ENCODE data around the gene GFI1B.

The GFI1B gene

DNA sequence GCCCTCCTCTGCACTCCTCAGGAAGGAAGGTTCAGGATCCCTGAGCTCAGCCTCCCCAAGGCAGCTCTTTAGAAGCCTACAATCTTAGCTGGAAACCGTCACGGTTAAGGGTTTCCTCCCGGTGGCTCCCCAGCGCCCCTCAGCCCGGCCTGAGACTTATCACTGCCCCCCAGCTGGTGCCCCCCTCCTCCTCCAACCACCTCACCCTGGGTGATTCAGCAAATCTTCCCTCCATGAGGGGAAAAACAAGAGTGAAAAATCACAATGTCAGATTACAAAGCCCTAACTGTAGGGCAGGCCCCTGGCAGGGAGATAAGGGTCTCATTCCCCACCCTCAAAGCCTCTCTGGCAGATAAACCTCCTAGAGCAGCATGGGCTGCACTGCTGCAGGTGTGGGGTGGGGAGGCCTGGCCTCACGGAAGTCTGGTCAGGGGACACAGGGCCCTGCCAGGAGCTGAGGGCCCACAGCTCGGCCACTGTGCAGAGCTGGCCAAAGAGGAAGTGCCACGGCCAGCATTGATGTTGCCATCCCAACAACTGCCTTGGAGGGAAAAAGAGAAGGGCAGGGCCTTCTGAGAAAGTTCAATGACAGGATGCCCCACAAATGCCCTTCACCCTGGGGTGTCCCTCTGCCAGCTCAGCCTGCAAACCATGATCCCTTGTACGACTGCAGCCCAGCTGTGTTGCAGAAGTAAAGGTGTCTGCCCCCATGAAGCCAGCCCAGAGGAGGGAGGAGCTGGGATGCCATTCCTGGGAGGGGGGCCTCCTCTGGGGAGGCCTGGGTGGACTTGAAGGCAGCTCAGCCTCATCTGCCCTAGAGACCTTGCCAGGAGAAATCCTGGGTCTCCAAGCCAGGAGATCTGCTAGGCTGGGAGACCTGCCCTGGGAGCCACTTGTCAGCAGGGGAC, 25.9 kb downstream of the GFI1B start:
- Mint-ChIP-seq H3K36me3 (ENCODE audit: low read depth) (no peaks in the 10 kb centered on the region), H3K27me3 (ENCODE audit: low read depth) (peaks cover 36% of the 10 kb centered on the region), H3K27ac (no peak overlapping the region), H3K4me3 (no peak overlapping the region), H3K9me3 (no peaks in the 10 kb centered on the region), H3K4me1 (ENCODE audit: low read depth) (no peaks in the 10 kb centered on the region)
- no peak for DNase-seq (ENCODE audit: low spot score)

DNA sequence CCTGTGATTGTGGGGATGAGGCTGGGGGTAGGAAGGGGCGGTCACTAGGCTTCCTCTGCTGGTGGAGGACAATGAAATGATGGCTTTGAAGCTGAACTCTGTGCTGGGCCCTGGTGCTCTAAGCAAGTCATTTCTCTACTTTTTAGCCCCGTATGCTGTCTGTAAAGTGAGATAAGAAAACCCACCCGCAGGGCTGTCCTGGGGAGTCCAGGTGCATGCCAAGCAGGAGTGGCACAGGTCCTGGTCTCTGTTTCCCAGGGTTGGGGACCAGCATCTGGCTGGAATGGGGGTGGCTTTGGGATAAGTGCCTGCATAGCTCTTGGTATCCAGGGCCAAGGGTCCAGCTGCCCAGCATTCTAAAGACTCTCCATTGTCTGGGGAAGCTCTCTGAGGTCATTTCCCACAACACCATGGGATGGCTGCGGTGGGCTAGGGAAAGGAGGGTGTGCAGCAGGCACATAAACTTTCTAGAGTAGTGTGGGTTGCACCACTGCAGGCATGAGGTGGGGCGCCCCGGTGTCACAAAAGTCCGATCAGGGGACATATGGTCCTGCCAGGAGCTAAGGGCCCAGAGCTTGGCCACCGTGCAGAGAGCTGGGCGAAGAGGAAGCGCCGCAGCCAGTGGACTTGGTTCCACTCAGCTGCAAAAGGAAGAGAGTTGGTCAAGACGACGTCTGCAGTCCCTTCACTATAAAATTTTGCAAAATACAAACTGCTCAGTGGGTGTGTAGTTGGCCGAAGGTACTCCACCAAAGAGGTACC, 26.7 kb downstream of the GFI1B start:
- no peak overlapping the region for H3K27ac Mint-ChIP-seq
- DNase-seq (ENCODE audit: low spot score), result no peak
- H3K27me3 Mint-ChIP-seq (ENCODE audit: low read depth), result peaks cover 39% of the 10 kb centered on the region
- H3K4me3 Mint-ChIP-seq, result no peak overlapping the region
- no peaks in the 10 kb centered on the region for H3K9me3 Mint-ChIP-seq
- no peaks in the 10 kb centered on the region for H3K4me1 Mint-ChIP-seq (ENCODE audit: low read depth)
- no peaks in the 10 kb centered on the region for H3K36me3 Mint-ChIP-seq (ENCODE audit: low read depth)

DNA sequence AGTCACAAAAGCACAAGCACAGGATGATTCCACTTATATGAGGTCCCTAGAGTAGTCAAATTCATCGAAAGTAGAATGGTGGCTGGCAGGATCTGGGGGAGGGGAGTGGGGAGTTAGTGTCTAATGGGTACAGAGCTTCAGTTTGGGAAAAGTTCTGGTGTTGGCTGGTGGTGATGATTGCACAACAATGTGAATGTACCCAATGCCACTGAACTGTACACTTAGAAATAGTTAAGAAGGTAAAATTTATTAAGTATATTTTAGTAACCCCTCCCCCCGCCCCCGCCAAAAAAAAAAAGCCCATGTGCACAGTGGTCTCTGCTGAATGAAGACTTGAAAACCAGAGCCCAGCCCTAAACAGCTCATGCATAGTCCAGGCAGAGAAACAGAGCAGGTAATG, 27.5 kb downstream of the GFI1B start:
- Mint-ChIP-seq H3K27me3 (ENCODE audit: low read depth) (peaks cover 34% of the 10 kb centered on the region), H3K9me3 (no peaks in the 10 kb centered on the region), H3K27ac (no peak overlapping the region), H3K4me3 (no peak overlapping the region), H3K36me3 (ENCODE audit: low read depth) (no peaks in the 10 kb centered on the region), H3K4me1 (ENCODE audit: low read depth) (no peaks in the 10 kb centered on the region)
- no peak for DNase-seq (ENCODE audit: low spot score)

DNA sequence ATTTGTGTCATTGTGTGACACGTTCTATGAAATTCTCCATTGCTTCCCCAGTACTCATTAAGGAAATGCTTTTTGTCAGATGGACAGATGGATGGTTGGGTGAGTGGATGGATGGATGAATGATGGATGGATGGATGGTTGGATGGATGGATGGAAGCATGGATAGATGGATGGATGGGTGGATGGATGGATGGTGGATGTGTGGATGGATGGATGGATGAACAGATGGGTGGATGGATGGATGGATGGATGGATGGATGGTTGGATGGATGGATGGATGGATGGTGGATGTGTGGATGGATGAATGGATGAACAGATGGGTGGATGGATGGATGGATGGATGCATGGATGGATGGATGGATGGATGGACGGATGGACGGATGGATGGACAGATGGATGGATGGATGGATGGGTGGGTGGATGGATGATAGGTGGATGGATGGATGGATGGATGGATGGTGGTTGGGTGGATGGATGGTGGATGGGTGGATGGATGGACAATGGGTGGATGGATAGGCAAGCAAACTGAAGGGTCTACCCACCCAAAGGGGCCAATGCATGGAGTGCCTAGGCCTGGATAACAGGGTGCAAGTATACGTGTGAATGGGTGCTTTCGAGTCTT, 28.3 kb downstream of the GFI1B start:
- DNase-seq (ENCODE audit: low spot score), result no peak
- Mint-ChIP-seq H3K9me3 (no peaks in the 10 kb centered on the region), H3K27me3 (ENCODE audit: low read depth) (peaks cover 33% of the 10 kb centered on the region), H3K36me3 (ENCODE audit: low read depth) (no peaks in the 10 kb centered on the region), H3K4me3 (no peak overlapping the region), H3K27ac (no peak overlapping the region), H3K4me1 (ENCODE audit: low read depth) (no peaks in the 10 kb centered on the region)

DNA sequence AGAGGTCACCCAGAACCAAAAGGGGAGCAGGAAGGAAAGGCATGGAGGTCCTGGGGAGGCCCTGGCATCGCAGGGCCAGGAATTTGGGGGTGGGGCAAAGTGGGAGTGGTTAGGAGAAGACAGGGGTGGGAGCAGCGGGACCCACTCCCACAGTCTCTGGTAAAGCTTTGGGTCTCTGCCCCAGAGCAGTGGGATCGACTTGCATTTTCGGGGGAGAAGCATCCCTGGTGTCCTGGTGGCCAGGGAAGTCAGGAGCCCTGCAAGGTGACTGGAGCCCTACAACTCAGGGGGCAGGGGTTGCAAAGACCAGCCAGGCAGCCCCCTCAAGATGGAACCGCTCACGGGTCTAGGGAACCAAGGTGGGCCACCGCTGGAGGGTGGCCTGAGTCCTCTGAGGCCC, 29.9 kb downstream of the GFI1B start:
- H3K27ac Mint-ChIP-seq, result no peak overlapping the region
- no peaks in the 10 kb centered on the region for H3K9me3 Mint-ChIP-seq
- no peaks in the 10 kb centered on the region for H3K4me1 Mint-ChIP-seq (ENCODE audit: low read depth)
- H3K27me3 Mint-ChIP-seq (ENCODE audit: low read depth), result peaks cover 21% of the 10 kb centered on the region
- no peak for DNase-seq (ENCODE audit: low spot score)
- no peaks in the 10 kb centered on the region for H3K36me3 Mint-ChIP-seq (ENCODE audit: low read depth)
- no peak overlapping the region for H3K4me3 Mint-ChIP-seq

DNA sequence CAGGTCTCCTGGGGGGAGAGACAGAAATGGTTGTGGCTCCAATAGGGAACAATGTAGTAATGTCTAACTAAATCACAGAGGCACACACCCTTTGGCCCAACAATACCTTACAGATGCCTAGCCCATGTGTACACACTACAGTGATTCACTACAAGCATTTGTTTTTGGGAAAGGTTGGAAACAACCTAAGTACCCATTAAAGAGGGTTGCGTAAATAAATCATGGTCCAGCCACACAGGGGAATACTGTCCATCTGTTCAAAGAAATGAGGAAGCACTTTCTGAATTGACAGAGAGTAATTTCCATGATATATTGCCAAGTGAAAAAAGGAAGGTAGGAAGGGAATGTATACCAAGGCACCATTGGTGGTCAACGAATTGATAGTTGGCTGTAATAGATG, 30.3 kb downstream of the GFI1B start:
- no peak overlapping the region for H3K4me3 Mint-ChIP-seq
- H3K9me3 Mint-ChIP-seq, result no peaks in the 10 kb centered on the region
- H3K4me1 Mint-ChIP-seq (ENCODE audit: low read depth), result no peaks in the 10 kb centered on the region
- no peak overlapping the region for H3K27ac Mint-ChIP-seq
- no peaks in the 10 kb centered on the region for H3K36me3 Mint-ChIP-seq (ENCODE audit: low read depth)
- DNase-seq (ENCODE audit: low spot score), result no peak
- H3K27me3 Mint-ChIP-seq (ENCODE audit: low read depth), result peaks cover 17% of the 10 kb centered on the region

DNA sequence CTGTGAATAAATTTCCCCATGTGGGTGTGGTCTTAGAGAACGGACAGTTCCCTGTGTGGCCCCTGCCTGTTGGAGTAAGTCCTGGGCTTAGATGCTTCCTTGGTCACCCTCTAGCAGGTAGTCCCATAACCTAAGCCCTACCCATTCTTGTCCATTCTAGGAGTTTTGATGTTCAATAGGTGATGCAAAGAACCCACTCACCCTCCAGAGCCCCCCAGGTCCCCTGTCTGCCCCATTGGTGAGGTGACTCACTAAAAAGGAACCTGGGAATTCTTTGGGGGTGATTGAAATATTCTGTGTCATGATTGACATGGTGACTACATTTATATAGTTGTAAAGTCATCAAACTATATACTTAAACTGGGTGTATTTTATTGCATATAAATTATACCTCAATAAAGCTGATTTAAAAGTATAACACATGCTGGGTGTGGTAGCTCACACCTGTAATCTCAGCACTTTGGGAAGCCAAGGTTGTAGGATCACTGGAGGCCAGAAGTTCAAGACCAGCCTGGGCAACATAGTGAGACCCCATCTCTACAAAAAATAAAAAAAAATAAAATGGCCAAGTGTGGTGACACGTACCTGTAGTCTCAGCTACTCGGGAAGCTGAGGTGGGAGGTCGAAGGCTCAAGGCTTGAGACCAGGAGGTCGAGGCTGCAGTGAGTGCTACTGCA, 31.6 kb downstream of the GFI1B start:
- no peaks in the 10 kb centered on the region for H3K36me3 Mint-ChIP-seq (ENCODE audit: low read depth)
- DNase-seq (ENCODE audit: low spot score), result no peak
- no peak overlapping the region for H3K27ac Mint-ChIP-seq
- peaks cover 20% of the 10 kb centered on the region for H3K27me3 Mint-ChIP-seq (ENCODE audit: low read depth)
- no peak overlapping the region for H3K4me3 Mint-ChIP-seq
- no peaks in the 10 kb centered on the region for H3K4me1 Mint-ChIP-seq (ENCODE audit: low read depth)
- no peaks in the 10 kb centered on the region for H3K9me3 Mint-ChIP-seq

DNA sequence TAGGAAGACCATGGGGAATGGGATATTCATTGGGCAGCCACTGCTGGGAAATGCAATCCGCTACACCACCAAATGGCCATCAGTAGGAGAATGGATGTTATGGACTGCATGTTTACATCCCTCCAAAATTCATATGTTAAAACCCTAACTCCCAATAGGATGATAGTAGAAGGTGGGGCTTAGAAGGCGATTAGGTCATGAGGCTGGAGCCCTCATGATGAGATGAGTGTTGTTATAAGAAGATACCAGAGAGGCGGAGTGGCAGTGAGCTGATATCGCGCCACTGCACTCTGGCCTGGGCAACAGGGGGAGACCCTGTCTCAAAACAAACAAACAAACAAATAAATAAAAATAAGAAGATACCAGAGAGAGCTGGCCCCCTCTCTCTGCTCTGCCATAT, 36.2 kb downstream of the GFI1B start:
- H3K36me3 Mint-ChIP-seq (ENCODE audit: low read depth), result no peaks in the 10 kb centered on the region
- H3K9me3 Mint-ChIP-seq, result no peaks in the 10 kb centered on the region
- H3K27me3 Mint-ChIP-seq (ENCODE audit: low read depth), result peaks cover 25% of the 10 kb centered on the region
- H3K27ac Mint-ChIP-seq, result no peak overlapping the region
- no peaks in the 10 kb centered on the region for H3K4me1 Mint-ChIP-seq (ENCODE audit: low read depth)
- no peak overlapping the region for H3K4me3 Mint-ChIP-seq
- no peak for DNase-seq (ENCODE audit: low spot score)

DNA sequence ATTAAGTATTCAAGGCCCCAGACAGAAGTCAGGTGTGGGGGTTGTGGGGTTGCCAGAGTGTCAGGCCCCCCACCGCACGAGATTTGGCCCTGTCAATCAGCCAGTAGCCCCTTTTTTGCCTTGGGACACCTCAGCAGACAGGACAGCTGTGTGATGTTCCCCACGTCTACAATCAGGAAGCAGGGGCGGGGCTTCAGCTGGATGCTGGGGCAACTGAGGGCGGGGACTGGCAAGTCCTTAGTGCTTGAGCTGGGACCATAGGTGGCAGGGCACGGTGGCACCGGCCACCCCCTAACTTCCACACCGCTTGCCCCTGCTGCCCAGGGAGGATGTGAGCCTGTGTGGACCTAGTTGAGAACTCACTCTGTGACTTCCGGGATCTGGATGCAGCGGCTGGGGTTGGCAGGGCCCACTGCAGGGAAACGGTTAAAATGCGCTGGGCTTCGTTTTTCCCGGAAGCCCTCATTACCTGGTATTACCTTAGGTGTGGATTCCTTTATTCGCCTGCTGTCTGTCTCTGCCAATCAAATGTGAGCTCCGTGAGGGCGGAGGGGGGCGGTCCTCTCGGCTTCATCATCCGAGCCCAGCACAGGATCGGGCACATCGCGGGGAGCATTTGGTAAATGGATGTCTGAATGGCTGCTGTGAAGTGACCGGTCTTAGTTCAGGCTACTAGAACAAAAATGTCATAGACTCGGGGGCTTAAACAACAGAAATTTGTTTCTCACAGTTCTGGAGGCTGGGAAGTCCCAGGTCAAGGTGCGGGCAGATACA, 44.8 kb downstream of the GFI1B start:
- peaks cover 19% of the 10 kb centered on the region for H3K4me1 Mint-ChIP-seq (ENCODE audit: low read depth)
- peak; percentile 59 for DNase-seq (ENCODE audit: low spot score)
- H3K4me3 Mint-ChIP-seq, result peak overlapping the region; percentile 43
- H3K27me3 Mint-ChIP-seq (ENCODE audit: low read depth), result no peaks in the 10 kb centered on the region
- no peaks in the 10 kb centered on the region for H3K36me3 Mint-ChIP-seq (ENCODE audit: low read depth)
- no peak overlapping the region for H3K27ac Mint-ChIP-seq
- H3K9me3 Mint-ChIP-seq, result no peaks in the 10 kb centered on the region

DNA sequence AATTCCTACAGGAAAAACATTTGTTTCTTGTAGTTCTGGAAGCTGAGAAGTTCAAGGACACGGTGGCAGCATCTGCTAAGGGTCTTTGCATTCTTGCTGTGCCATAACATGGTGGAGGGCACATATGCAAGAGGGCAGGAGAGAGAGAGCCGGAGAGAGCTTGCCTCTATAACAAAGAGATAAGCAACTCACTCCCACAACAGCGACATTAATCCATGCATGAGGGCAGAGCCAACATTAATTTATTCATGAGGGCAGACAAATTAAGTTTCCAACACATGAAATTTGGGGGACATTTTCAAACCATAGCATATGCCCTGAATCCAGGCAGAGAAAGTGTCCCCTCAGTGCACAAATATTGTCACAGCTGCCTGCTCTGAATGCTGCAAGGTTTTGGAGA, 47.9 kb downstream of the GFI1B start:
- Mint-ChIP-seq H3K36me3 (ENCODE audit: low read depth) (peaks cover 3% of the 10 kb centered on the region), H3K27ac (no peak overlapping the region), H3K9me3 (no peaks in the 10 kb centered on the region), H3K4me3 (no peak overlapping the region), H3K4me1 (ENCODE audit: low read depth) (peaks cover 22% of the 10 kb centered on the region), H3K27me3 (ENCODE audit: low read depth) (no peaks in the 10 kb centered on the region)
- DNase-seq (ENCODE audit: low spot score), result no peak

DNA sequence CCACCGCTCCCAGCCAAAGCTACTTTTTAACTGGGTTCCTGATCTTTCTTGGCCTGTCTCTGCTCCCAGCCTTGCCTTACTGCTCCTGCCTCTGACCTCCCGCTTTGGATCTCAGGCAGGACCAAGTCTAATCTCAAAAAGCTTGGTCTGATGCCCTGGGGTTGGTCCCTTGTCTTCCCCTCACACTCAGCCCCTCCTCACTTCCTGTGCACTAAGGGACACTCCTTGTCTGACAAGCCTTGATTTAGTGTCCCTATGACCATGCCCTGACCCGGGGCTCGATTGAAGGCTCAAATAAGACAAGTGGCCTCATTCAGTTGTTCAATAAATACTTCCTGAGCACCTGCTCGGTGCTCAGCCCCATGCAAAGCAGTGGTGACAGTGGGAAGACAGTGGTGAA, 48.6 kb downstream of the GFI1B start:
- DNase-seq (ENCODE audit: low spot score), result no peak
- no peak overlapping the region for H3K27ac Mint-ChIP-seq
- peaks cover 29% of the 10 kb centered on the region for H3K4me1 Mint-ChIP-seq (ENCODE audit: low read depth)
- H3K27me3 Mint-ChIP-seq (ENCODE audit: low read depth), result no peaks in the 10 kb centered on the region
- peaks cover 10% of the 10 kb centered on the region for H3K36me3 Mint-ChIP-seq (ENCODE audit: low read depth)
- H3K4me3 Mint-ChIP-seq, result no peak overlapping the region
- no peaks in the 10 kb centered on the region for H3K9me3 Mint-ChIP-seq

DNA sequence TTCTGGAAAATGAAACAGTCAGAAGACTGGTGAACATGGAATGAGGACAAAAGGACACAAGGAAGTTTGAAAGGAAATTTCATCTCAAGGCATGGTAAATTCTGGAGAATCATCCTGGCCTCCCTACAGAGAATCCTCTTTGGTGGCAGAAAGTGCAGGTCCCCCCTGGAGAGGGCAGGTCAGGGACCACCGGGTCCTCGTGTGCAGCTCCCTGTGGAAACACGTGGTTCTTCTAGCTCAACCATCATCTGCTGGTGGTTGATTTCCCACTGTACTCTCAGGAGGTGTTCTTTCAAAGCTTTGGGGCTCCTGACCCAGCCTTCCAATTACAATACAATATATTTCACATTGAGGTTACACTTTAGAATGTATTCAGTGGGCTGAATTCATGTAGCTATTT, 49.7 kb downstream of the GFI1B start:
- H3K27me3 Mint-ChIP-seq (ENCODE audit: low read depth), result no peaks in the 10 kb centered on the region
- H3K36me3 Mint-ChIP-seq (ENCODE audit: low read depth), result peaks cover 19% of the 10 kb centered on the region
- H3K27ac Mint-ChIP-seq, result no peak overlapping the region
- peak overlapping the region; percentile 92 for H3K4me3 Mint-ChIP-seq
- H3K4me1 Mint-ChIP-seq (ENCODE audit: low read depth), result peaks cover 28% of the 10 kb centered on the region
- no peaks in the 10 kb centered on the region for H3K9me3 Mint-ChIP-seq
- DNase-seq (ENCODE audit: low spot score), result no peak

DNA sequence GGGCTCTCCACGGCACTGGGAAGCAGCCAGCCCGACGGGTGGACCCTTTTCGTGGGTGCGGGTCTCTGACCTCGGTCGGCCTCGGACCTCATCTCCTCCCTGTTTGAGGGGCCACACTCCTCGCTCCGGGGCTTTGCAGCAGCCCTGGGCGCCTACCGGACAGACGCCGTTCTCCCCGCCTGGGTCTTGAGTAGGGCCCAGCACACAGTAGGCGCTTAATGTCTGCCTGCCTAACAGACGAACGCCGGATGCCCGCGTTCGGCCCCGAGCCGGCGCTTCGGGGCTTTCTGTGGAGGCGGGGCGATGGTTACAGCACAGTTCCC, 51.5 kb downstream of the GFI1B start:
- Mint-ChIP-seq H3K36me3 (ENCODE audit: low read depth) (peaks cover 19% of the 10 kb centered on the region), H3K9me3 (no peaks in the 10 kb centered on the region), H3K27me3 (ENCODE audit: low read depth) (no peaks in the 10 kb centered on the region), H3K27ac (peak overlapping the region; percentile 89), H3K4me3 (peak overlapping the region; percentile 92), H3K4me1 (ENCODE audit: low read depth) (peaks cover 28% of the 10 kb centered on the region)
- DNase-seq (ENCODE audit: low spot score), result no peak
